ENCODE measurements around the gene HSP90AB1. TPM values are rescaled to one million over a fixed set of nuclear protein-coding genes. Genes with fewer than 3 reads are reported as not detected.
A peak's percentile ranks its signal among the peaks of the same experiment; 100 is the strongest.

The HSP90AB1 gene
- total RNA-seq, 1 experiment from 2014 or later: 1,280 TPM

GRCh38 chr6:44286285-44286565, 39.3 kb downstream of the HSP90AB1 start:
- H3K4me3 ChIP-seq (ENCODE audit: low read length): no peak overlapping the region
- DNase-seq (no peak), ATAC-seq (no peak)
- intact Hi-C loops (cut with micrococcal nuclease): no loop called here
- ChIA-PET CTCF (no interaction called here), POLR2A (ENCODE audit: unreplicated experiment) (no interaction called here)
- H3K79me2 ChIP-seq (ENCODE audit: low read length): no peaks in the 10 kb centered on the region
- no peak overlapping the region for H3K4me2 ChIP-seq (ENCODE audit: low read length)
- H4K20me1 ChIP-seq (ENCODE audit: low read length): no peaks in the 10 kb centered on the region
- no peaks in the 10 kb centered on the region for H3K9me2 ChIP-seq (replicated peaks; ENCODE audit: low read length)
- no peaks in the 10 kb centered on the region for H3K36me3 ChIP-seq (ENCODE audit: low read depth, low read length)
- H3K4me1 ChIP-seq (ENCODE audit: insufficient read depth, low read length): no peaks in the 10 kb centered on the region
- H3K27ac ChIP-seq (ENCODE audit: low read length): no peak overlapping the region
- no TSS peak for BruUV-seq (replicated peaks)
- no peak overlapping the region for H3K9ac ChIP-seq (ENCODE audit: low read length)
- H3F3A ChIP-seq (ENCODE audit: low read length, unreplicated experiment): no peaks in the 10 kb centered on the region
- H2AFZ ChIP-seq (ENCODE audit: low read length): no peak overlapping the region
- TF ChIP-seq EZH2 (IDR thresholded peaks at IDR 0.05; ENCODE audit: low read length, unreplicated experiment): no peak
- no peak for TF ChIP-seq CTCF (conservative IDR thresholded peaks at IDR 0.05; ENCODE audit: low read depth, low read length)
- no peak for TF ChIP-seq EZH2phosphoT487 (IDR thresholded peaks at IDR 0.05; ENCODE audit: borderline replicate concordance, low read length)
- H3K27me3 ChIP-seq (ENCODE audit: low read length): peaks cover 80% of the 10 kb centered on the region
- no peaks in the 10 kb centered on the region for H3K9me3 ChIP-seq (ENCODE audit: low read length)

GRCh38 chr6:44286747-44287146, 39.8 kb downstream of the HSP90AB1 start:
- Histone ChIP-seq H3K9ac (ENCODE audit: low read length) (no peak overlapping the region), H3K9me2 (replicated peaks; ENCODE audit: low read length) (no peaks in the 10 kb centered on the region), H3K4me2 (ENCODE audit: low read length) (no peak overlapping the region), H2AFZ (ENCODE audit: low read length) (no peak overlapping the region), H3K79me2 (ENCODE audit: low read length) (no peaks in the 10 kb centered on the region), H3K9me3 (ENCODE audit: low read length) (no peaks in the 10 kb centered on the region), H3F3A (ENCODE audit: low read length, unreplicated experiment) (no peaks in the 10 kb centered on the region), H3K27me3 (ENCODE audit: low read length) (peaks cover 84% of the 10 kb centered on the region), H4K20me1 (ENCODE audit: low read length) (no peaks in the 10 kb centered on the region), H3K4me1 (ENCODE audit: insufficient read depth, low read length) (no peaks in the 10 kb centered on the region), H3K27ac (ENCODE audit: low read length) (no peak overlapping the region), H3K4me3 (ENCODE audit: low read length) (no peak overlapping the region), H3K36me3 (ENCODE audit: low read depth, low read length) (no peaks in the 10 kb centered on the region)
- POLR2A ChIA-PET (ENCODE audit: unreplicated experiment): no interaction called here
- intact Hi-C loops (cut with micrococcal nuclease): no loop called here
- ATAC-seq (no peak), DNase-seq (no peak)
- CTCF ChIA-PET: no interaction called here
- TF ChIP-seq CTCF (conservative IDR thresholded peaks at IDR 0.05; ENCODE audit: low read depth, low read length) (0 out of 2 replicates have a peak, but pooled peaks have one; percentile 15), EZH2phosphoT487 (IDR thresholded peaks at IDR 0.05; ENCODE audit: borderline replicate concordance, low read length) (no peak)
- no TSS peak for BruUV-seq (replicated peaks)

- TF ChIP-seq EZH2phosphoT487 (IDR thresholded peaks at IDR 0.05; ENCODE audit: borderline replicate concordance, low read length): no peak
- TF ChIP-seq CTCF (conservative IDR thresholded peaks at IDR 0.05; ENCODE audit: low read depth, low read length): no peak
- TF ChIP-seq EZH2 (IDR thresholded peaks at IDR 0.05; ENCODE audit: low read length, unreplicated experiment): no peak
- Histone ChIP-seq H3K9me2 (replicated peaks; ENCODE audit: low read length) (no peaks in the 10 kb centered on the region), H3K9ac (ENCODE audit: low read length) (no peak overlapping the region), H3K27ac (ENCODE audit: low read length) (no peak overlapping the region), H3K4me3 (ENCODE audit: low read length) (no peak overlapping the region), H3K4me1 (ENCODE audit: insufficient read depth, low read length) (no peaks in the 10 kb centered on the region), H2AFZ (ENCODE audit: low read length) (no peak overlapping the region), H3K79me2 (ENCODE audit: low read length) (no peaks in the 10 kb centered on the region), H3K36me3 (ENCODE audit: low read depth, low read length) (no peaks in the 10 kb centered on the region), H3K4me2 (ENCODE audit: low read length) (no peak overlapping the region), H3K27me3 (ENCODE audit: low read length) (peaks cover 66% of the 10 kb centered on the region), H3F3A (ENCODE audit: low read length, unreplicated experiment) (no peaks in the 10 kb centered on the region), H3K9me3 (ENCODE audit: low read length) (no peaks in the 10 kb centered on the region), H4K20me1 (ENCODE audit: low read length) (no peaks in the 10 kb centered on the region)
- intact Hi-C loops (cut with micrococcal nuclease): no loop called here
- CTCF ChIA-PET: no interaction called here
- DNase-seq (no peak), ATAC-seq (no peak)
- BruUV-seq (replicated peaks): no TSS peak
- POLR2A ChIA-PET (ENCODE audit: unreplicated experiment): no interaction called here
These were observed 42.9 kb downstream of the HSP90AB1 start for GRCh38 chr6:44289726-44290260.

All from PC-3 (cell line).